ENCODE data around the gene CD7. TPM values are rescaled to one million over a fixed set of nuclear protein-coding genes. Genes with fewer than 3 reads are reported as not detected.

The CD7 gene
- total and polyA plus RNA-seq, 9 of the 15 experiments (the other 6 are each of a cell fraction or from before 2014, with no cell fraction given), result 0.21 to 0.35 TPM; not detected in 7

GRCh38 chr17:82344175-82344907 lies 26.9 kb upstream of the CD7 start:
- peak overlapping the region; percentile 81 to 93 for H3K9ac ChIP-seq (ENCODE audit: insufficient read depth in 1 of 2, low read depth in 2 of 2, low read length in 2 of 2)
- H3K36me3 ChIP-seq (ENCODE audit: control insufficient read depth, insufficient read depth, low read length), result no peaks in the 10 kb centered on the region
- H3K27ac ChIP-seq (ENCODE audit: extremely low read depth, low read depth, low read length), result peak overlapping the region; percentile 98
- peak overlapping the region; percentile 86 for H2AFZ ChIP-seq (ENCODE audit: low read depth, low read length)
- TSS peak; percentile 62 for BruUV-seq (replicated peaks)
- H3K27me3 ChIP-seq (ENCODE audit: control insufficient read depth in 2 of 2, insufficient read depth in 2 of 2, low read length in 2 of 2), result no peaks in the 10 kb centered on the region
- H3K4me3 ChIP-seq, result no peak overlapping the region
- ATAC-seq (peak; percentile 38), FAIRE-seq (no peak), DNase-seq (ENCODE audit: extremely low read depth in 1 of 4, low spot score in 3 of 4) (peak in 1 of 4 experiments; percentile 41)
- no peaks in the 10 kb centered on the region for H4K20me1 ChIP-seq (replicated peaks; ENCODE audit: control insufficient read depth, insufficient read depth, low read length)
- POLR2A ChIA-PET, result interaction anchor here (0.6 to 2.0 kb wide), 8 partner anchors 8 to 132 kb away, joined by 3 to 8 read pairs (median 4); partner anchors contain the start of genes CCDC57 and SECTM1
- CTCF ChIA-PET (ENCODE audit: low intra/inter-chr PET ratio), result no interaction called here
- H3K79me2 ChIP-seq (ENCODE audit: control insufficient read depth, insufficient read depth, low read length), result no peaks in the 10 kb centered on the region; the same call in 2 of the 3 replicates
- no peaks in the 10 kb centered on the region for H3K9me1 ChIP-seq (ENCODE audit: control insufficient read depth, insufficient read depth, low read length)
- WGBS (ENCODE audit: insufficient coverage, low coverage, missing lambda C conversion rate), result 41% methylated on average over 21 of the region's 24 CpGs
- H3K4me2 ChIP-seq (ENCODE audit: insufficient read depth, low read length), result peak overlapping the region; percentile 57
- peaks cover 43 to 70% of the 10 kb centered on the region in 2 experiments for H3K4me1 ChIP-seq (replicated peaks in 1 of 2; ENCODE audit: control insufficient read depth in 2 of 2, insufficient read depth in 2 of 2, low read length in 2 of 2)
- intact Hi-C loops (cut with micrococcal nuclease), result loop anchor here (10.0 kb wide), 1 partner anchor 310 kb away; the partner anchor contains the start of genes DCXR and RAC3
- in situ Hi-C loops (cut with MboI), result no loop called here
- H3K9me3 ChIP-seq (replicated peaks; ENCODE audit: control insufficient read depth, insufficient read depth, low read depth, low read length), result peaks cover 4% of the 10 kb centered on the region
- TF ChIP-seq DMBX1 (CRISPR knock-in tag; IDR thresholded peaks at IDR 0.05; ENCODE audit: borderline replicate concordance) (0 out of 2 replicates have a peak, but pooled peaks have one; percentile 23), ZNF311 (CRISPR knock-in tag; IDR thresholded peaks at IDR 0.05) (no peak), RFX1 (IDR thresholded peaks at IDR 0.05) (no peak), ID3 (CRISPR knock-in tag; IDR thresholded peaks at IDR 0.05) (no peak), ID3 (tag; IDR thresholded peaks at IDR 0.05) (peak; percentile 88), CREB3 (tag; conservative IDR thresholded peaks at IDR 0.05; ENCODE audit: low read depth) (peak; percentile 51; the same call in 1 of the 2 replicates), IRF1 (CRISPR knock-in tag; IDR thresholded peaks at IDR 0.05; ENCODE audit: borderline replicate concordance) (no peak), SNAPC5 (CRISPR knock-in tag; IDR thresholded peaks at IDR 0.05) (no peak), POLR2H (tag; IDR thresholded peaks at IDR 0.05; ENCODE audit: low read depth) (no peak), E2F4 (CRISPR knock-in tag; IDR thresholded peaks at IDR 0.05; ENCODE audit: low read depth) (no peak), SREBF2 (CRISPR knock-in tag; IDR thresholded peaks at IDR 0.05) (no peak), SLC30A9 (CRISPR knock-in tag; IDR thresholded peaks at IDR 0.05) (no peak), HBP1 (CRISPR knock-in tag; IDR thresholded peaks at IDR 0.05) (no peak), PTRF (tag; IDR thresholded peaks at IDR 0.05) (no peak), ZNF668 (CRISPR knock-in tag; IDR thresholded peaks at IDR 0.05) (no peak), NR2C1 (IDR thresholded peaks at IDR 0.05) (no peak; the same call in 1 of the 2 replicates), NR2C1 (tag; IDR thresholded peaks at IDR 0.05) (0 out of 2 replicates have a peak, but pooled peaks have one; percentile 7)

Data from K562 (cell line).